Thyroid gland (tissue), 4 donors: ENCODE data around the gene PTPN21. TPM values are rescaled to one million over a fixed set of nuclear protein-coding genes. Genes with fewer than 3 reads are reported as not detected.

Source experiments
- DNase-seq, 2 donors: peaks; one replicate each; pipeline ENCODE4 v3.0.0-alpha.2; 2019
- H3K27ac ChIP-seq, 3 donors: fragments of 200-600 bp; sonication (generic); 1 replicate in 2 of 3; 2 replicates in 1 of 3; pipeline ENCODE4 v1.5.1; 2016 to 2019; ENCODE audit warnings: mild to moderate bottlenecking in 1 of 3, moderate library complexity in 1 of 3
- H3K27me3 ChIP-seq: fragments of 200-600 bp; sonication (generic); one replicate; pipeline ENCODE4 v1.5.1; 2019
- H3K36me3 ChIP-seq, 2 donors: fragments of 200-600 bp; sonication (generic); one replicate each; pipeline ENCODE4 v1.5.1; 2016 to 2019
- H3K4me1 ChIP-seq, 2 donors: fragments of 200-600 bp; sonication (generic); one replicate each; pipeline ENCODE4 v1.5.1; 2017 to 2019
- H3K4me3 ChIP-seq, 3 donors: fragments of 200-600 bp; sonication (generic); replicated peaks in 1 of 3; 1 replicate in 2 of 3; 2 replicates in 1 of 3; pipeline ENCODE4 v1.5.1; 2016; ENCODE audit warnings: mild to moderate bottlenecking in 1 of 3
- H3K9me3 ChIP-seq: fragments of 200-600 bp; sonication (generic); one replicate; pipeline ENCODE4 v1.5.1; 2017
- CTCF ChIP-seq, 6 experiments: fragments of 200-600 bp in 3 of 6; fragments of 450-650 bp in 3 of 6; sonication (generic) in 3 of 6; IDR thresholded peaks; one replicate each; pipeline ENCODE4 v1.5.1; 2016 to 2019; ENCODE audit warnings: antibody characterized with exemption in 6 of 6, mild to moderate bottlenecking in 2 of 6, inconsistent platforms in 1 of 6, moderate library complexity in 1 of 6
- POLR2A ChIP-seq, 2 donors: fragments of 450-650 bp; IDR thresholded peaks; one replicate each; pipeline ENCODE4 v1.6.1; 2017; ENCODE audit warnings: antibody characterized with exemption in 2 of 2, mild to moderate bottlenecking in 2 of 2, moderate library complexity in 1 of 2
- WGBS, 2 donors: methylation state at CpG; one replicate each; pipeline ENCODE4 v1.1.5; 2017; 5-methylcytosine and 5-hydroxymethylcytosine counted together
- intact Hi-C: fragments of 100-400 bp; cut with DNase I; formaldehyde crosslinking; loops from one replicate; pipeline ENCODE4 v1.15.1; 2023
- total RNA-seq, 4 donors: library from RNA; depleted of rRNA; stranded (reverse); fragments of >200 nt; gene quantifications; one replicate each; pipeline ENCODE4 v1.2.3, GENCODE V29; 2016

Gene PTPN21
- total RNA-seq, 4 donors from 2014 or later = 32.2 to 40.0 (median 36.1) TPM

- Histone ChIP-seq H3K4me1 (no peaks in the 10 kb centered on the region), H3K9me3 (no peaks in the 10 kb centered on the region), H3K27me3 (no peaks in the 10 kb centered on the region), H3K36me3 (peaks cover 24 to 45% of the 10 kb centered on the region in 2 donors), H3K4me3 (no peak overlapping the region), H3K27ac (no peak overlapping the region)
- intact Hi-C loops = no loop called here
- TF ChIP-seq POLR2A (IDR thresholded peaks at IDR 0.05) = no peak
- TF ChIP-seq CTCF (IDR thresholded peaks at IDR 0.05) = no peak
- no peak for DNase-seq
- WGBS, 2 donors = 63 to 66% methylated on average over 6 of the region's 6 CpGs
Measured at GRCh38 chr14:88499225-88499624, 55.6 kb downstream of the PTPN21 start.

- DNase-seq = no peak
- no peak overlapping the region for H3K27ac ChIP-seq
- TF ChIP-seq CTCF (IDR thresholded peaks at IDR 0.05) = no peak
- TF ChIP-seq POLR2A (IDR thresholded peaks at IDR 0.05) = no peak
- WGBS, 2 donors = 93% methylated on average over 3 of the region's 3 CpGs
- no peaks in the 10 kb centered on the region for H3K4me1 ChIP-seq
- intact Hi-C loops = no loop called here
- no peak overlapping the region for H3K4me3 ChIP-seq
- no peaks in the 10 kb centered on the region for H3K9me3 ChIP-seq
- peaks cover 14 to 25% of the 10 kb centered on the region in 2 donors for H3K36me3 ChIP-seq
- H3K27me3 ChIP-seq = no peaks in the 10 kb centered on the region
Measured at GRCh38 chr14:88496414-88496813, 58.4 kb downstream of the PTPN21 start.

GRCh38 chr14:88493392-88494185 lies 61.2 kb downstream of the PTPN21 start:
- no peak for DNase-seq
- no peak overlapping the region for H3K27ac ChIP-seq
- peaks cover 6% of the 10 kb centered on the region in 2 donors for H3K4me1 ChIP-seq
- peaks cover 14 to 20% of the 10 kb centered on the region in 2 donors for H3K36me3 ChIP-seq
- intact Hi-C loops = loop anchor here (5.0 kb wide), 1 partner anchor 69 kb away; the partner anchor contains the start of gene ZC3H14
- no peaks in the 10 kb centered on the region for H3K27me3 ChIP-seq
- H3K9me3 ChIP-seq = no peaks in the 10 kb centered on the region
- TF ChIP-seq CTCF (IDR thresholded peaks at IDR 0.05) (no peak), POLR2A (IDR thresholded peaks at IDR 0.05) (no peak)
- 94 to 96% methylated on average over 6 of the region's 6 CpGs for WGBS, 2 donors
- H3K4me3 ChIP-seq = no peak overlapping the region

- intact Hi-C loops = loop anchor here (5.0 kb wide), 1 partner anchor 70 kb away; the partner anchor contains the start of gene ZC3H14
- Histone ChIP-seq H3K27me3 (no peaks in the 10 kb centered on the region), H3K27ac (no peak overlapping the region), H3K4me1 (peaks cover 9 to 10% of the 10 kb centered on the region in 2 donors), H3K9me3 (no peaks in the 10 kb centered on the region), H3K36me3 (peaks cover 14 to 20% of the 10 kb centered on the region in 2 donors), H3K4me3 (no peak overlapping the region)
- 57% methylated on average over 12 of the region's 12 CpGs for WGBS, 2 donors
- DNase-seq = peak; percentile 63
- TF ChIP-seq CTCF (IDR thresholded peaks at IDR 0.05) = peak; percentile 70 to 96 (median 86)
- TF ChIP-seq POLR2A (IDR thresholded peaks at IDR 0.05) = no peak
Measured at GRCh38 chr14:88492272-88493089, 62.3 kb downstream of the PTPN21 start.
